K562 (cell line): Measurements from ENCODE around the gene PTPRC. TPM values are rescaled to one million over a fixed set of nuclear protein-coding genes. Genes with fewer than 3 reads are reported as not detected.

Experiments used
- CBX5 ChIP-seq: IDR thresholded peaks from 2 replicates; pipeline ENCODE4 v1.6.1; 2014; ENCODE audit warnings: low read depth, borderline replicate concordance
- HNRNPH1 ChIP-seq: fragments of 200-400 bp; formaldehyde crosslinking; optimal IDR thresholded peaks from 2 replicates; pipeline ENCODE3; 2017; ENCODE audit warnings: low read depth, mild to moderate bottlenecking, low read length, moderate library complexity
- KHSRP ChIP-seq: fragments of 450-650 bp; IDR thresholded peaks from 2 replicates; pipeline ENCODE4 v1.6.1; 2017
- NCOA4 ChIP-seq: fragments of 450-650 bp; IDR thresholded peaks from 2 replicates; pipeline ENCODE4 v1.6.1; 2018; ENCODE audit warnings: mild to moderate bottlenecking; ENCODE audit not compliant: partially characterized antibody
- NFYB ChIP-seq: IDR thresholded peaks from 2 replicates; pipeline ENCODE4 v1.6.1; 2011; ENCODE audit warnings: mild to moderate bottlenecking, moderate library complexity; ENCODE audit not compliant: insufficient read length; ENCODE audit errors: extremely low read depth
- STAT5A ChIP-seq: IDR thresholded peaks from 2 replicates; pipeline ENCODE4 v1.6.1; 2012; ENCODE audit warnings: low read length, inconsistent platforms, borderline replicate concordance
- ZKSCAN1 ChIP-seq: fragments of 150-350 bp; IDR thresholded peaks from 2 replicates; pipeline ENCODE4 v1.6.1; 2016; ENCODE audit warnings: low read depth, low read length
- ZNF146 ChIP-seq: IDR thresholded peaks from one replicate; pipeline ENCODE4 v1.6.1; 2018; ENCODE audit warnings: missing compliant biosample characterization; ENCODE audit not compliant: unreplicated experiment
- ZNF445 ChIP-seq: fragments of 250-450 bp; sonication (Bioruptor Pico); IDR thresholded peaks from 2 replicates; pipeline ENCODE4 v1.4.0; 2020; ENCODE audit warnings: low read depth, mild to moderate bottlenecking, moderate library complexity
- ZNF699 ChIP-seq: fragments of 250-450 bp; sonication (Bioruptor Pico); IDR thresholded peaks from 2 replicates; pipeline ENCODE4 v1.8.0; 2021; ENCODE audit warnings: mild to moderate bottlenecking, moderate library complexity; ENCODE audit not compliant: insufficient replicate concordance
- ZNF76 ChIP-seq: fragments of 250-450 bp; sonication (Bioruptor Pico); IDR thresholded peaks from 2 replicates; pipeline ENCODE4 v1.4.0; 2020; ENCODE audit warnings: mild to moderate bottlenecking, moderate library complexity, borderline replicate concordance
- polyA plus RNA-seq, 8 experiments: library from polyadenylated mRNA; depleted of rRNA in 4 of 8; stranded (reverse) in 5 of 8; unstranded in 3 of 8; fragments of >200 nt; fragmentation: Nextera tagmentation in 2 of 8; fragmentation: Illumina TruSeq in 1 of 8; extraction: Ambion mirVana in 2 of 8; extraction: Trizol in 1 of 8; gene quantifications; 2 replicates each; pipeline versions ENCODE4 v1.2.1 to v1.2.3, GENCODE V29; 2011 to 2014; ENCODE audit warnings: inconsistent platforms in 1 of 8, missing spikeins in 1 of 8
- total RNA-seq, 7 experiments: library from RNA; depleted of rRNA in 6 of 7; stranded (reverse); fragments of >200 nt in 6 of 7; fragmentation: Illumina TruSeq in 2 of 7; extraction: Trizol in 2 of 7; gene quantifications; 2 replicates each; pipeline versions ENCODE4 v1.2.1 to v1.2.3, GENCODE V29; 2011 to 2021; ENCODE audit warnings: low replicate concordance in 1 of 7
- TF ChIP-seq, protein P1 (sequence below): sonication (generic); formaldehyde crosslinking; IDR thresholded peaks from 2 replicates; pipeline ENCODE4 v1.8.0; 2022; ENCODE audit warnings: missing genetic modification reagents, mild to moderate bottlenecking, borderline replicate concordance
- TF ChIP-seq, protein P2 (sequence below), 2 experiments: fragments of 450-650 bp in 1 of 2; sonication (generic) in 1 of 2; formaldehyde crosslinking in 1 of 2; IDR thresholded peaks; 2 replicates each; pipeline versions ENCODE4 v1.7.1 to v1.9.0; 2016 to 2022; ENCODE audit warnings: inconsistent platforms in 1 of 2, mild to moderate bottlenecking in 1 of 2, missing genetic modification reagents in 1 of 2
- TF ChIP-seq, protein P3 (sequence below): fragments of 450-650 bp; formaldehyde crosslinking; conservative IDR thresholded peaks from 2 replicates; pipeline ENCODE4 v1.4.0; 2022; ENCODE audit warnings: mild to moderate bottlenecking, missing genetic modification characterization
- TF ChIP-seq, protein P4 (sequence below): sonication (generic); formaldehyde crosslinking; IDR thresholded peaks from 2 replicates; pipeline ENCODE4 v1.8.0; 2022; ENCODE audit warnings: mild to moderate bottlenecking, missing genetic modification reagents, borderline replicate concordance

The PTPRC gene
- total and polyA plus RNA-seq, 9 of the 15 experiments (the other 6 are each of a cell fraction or from before 2014, with no cell fraction given) = 7.1 to 107 (median 62.9) TPM

DNA sequence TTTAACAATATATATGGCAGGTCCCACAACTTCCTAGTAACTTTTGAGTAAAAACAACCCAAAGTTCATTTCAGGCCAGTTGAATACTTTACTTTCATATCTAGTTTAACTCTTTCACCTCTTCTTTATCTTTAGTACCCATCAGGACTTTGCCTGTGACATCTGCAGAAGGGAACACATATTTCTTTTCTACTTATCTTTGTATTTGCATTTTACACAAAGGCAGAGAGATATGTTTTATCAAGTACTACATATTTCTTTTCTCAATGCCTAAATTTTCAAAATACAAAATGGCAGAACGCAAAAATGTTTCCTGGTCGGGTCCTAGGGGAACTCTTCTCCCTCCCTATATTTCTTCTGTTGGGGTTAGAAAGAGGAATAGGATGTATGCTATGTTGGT lies 6.8 kb upstream of the PTPRC start (continued):
- TF ChIP-seq, protein P1, sequence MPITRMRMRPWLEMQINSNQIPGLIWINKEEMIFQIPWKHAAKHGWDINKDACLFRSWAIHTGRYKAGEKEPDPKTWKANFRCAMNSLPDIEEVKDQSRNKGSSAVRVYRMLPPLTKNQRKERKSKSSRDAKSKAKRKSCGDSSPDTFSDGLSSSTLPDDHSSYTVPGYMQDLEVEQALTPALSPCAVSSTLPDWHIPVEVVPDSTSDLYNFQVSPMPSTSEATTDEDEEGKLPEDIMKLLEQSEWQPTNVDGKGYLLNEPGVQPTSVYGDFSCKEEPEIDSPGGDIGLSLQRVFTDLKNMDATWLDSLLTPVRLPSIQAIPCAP = no peak
- TF ChIP-seq, protein P2, sequence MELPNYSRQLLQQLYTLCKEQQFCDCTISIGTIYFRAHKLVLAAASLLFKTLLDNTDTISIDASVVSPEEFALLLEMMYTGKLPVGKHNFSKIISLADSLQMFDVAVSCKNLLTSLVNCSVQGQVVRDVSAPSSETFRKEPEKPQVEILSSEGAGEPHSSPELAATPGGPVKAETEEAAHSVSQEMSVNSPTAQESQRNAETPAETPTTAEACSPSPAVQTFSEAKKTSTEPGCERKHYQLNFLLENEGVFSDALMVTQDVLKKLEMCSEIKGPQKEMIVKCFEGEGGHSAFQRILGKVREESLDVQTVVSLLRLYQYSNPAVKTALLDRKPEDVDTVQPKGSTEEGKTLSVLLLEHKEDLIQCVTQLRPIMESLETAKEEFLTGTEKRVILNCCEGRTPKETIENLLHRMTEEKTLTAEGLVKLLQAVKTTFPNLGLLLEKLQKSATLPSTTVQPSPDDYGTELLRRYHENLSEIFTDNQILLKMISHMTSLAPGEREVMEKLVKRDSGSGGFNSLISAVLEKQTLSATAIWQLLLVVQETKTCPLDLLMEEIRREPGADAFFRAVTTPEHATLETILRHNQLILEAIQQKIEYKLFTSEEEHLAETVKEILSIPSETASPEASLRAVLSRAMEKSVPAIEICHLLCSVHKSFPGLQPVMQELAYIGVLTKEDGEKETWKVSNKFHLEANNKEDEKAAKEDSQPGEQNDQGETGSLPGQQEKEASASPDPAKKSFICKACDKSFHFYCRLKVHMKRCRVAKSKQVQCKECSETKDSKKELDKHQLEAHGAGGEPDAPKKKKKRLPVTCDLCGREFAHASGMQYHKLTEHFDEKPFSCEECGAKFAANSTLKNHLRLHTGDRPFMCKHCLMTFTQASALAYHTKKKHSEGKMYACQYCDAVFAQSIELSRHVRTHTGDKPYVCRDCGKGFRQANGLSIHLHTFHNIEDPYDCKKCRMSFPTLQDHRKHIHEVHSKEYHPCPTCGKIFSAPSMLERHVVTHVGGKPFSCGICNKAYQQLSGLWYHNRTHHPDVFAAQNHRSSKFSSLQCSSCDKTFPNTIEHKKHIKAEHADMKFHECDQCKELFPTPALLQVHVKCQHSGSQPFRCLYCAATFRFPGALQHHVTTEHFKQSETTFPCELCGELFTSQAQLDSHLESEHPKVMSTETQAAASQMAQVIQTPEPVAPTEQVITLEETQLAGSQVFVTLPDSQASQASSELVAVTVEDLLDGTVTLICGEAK (IDR thresholded peaks at IDR 0.05) = no peak
- TF ChIP-seq, protein P2 (CRISPR knock-in tag; IDR thresholded peaks at IDR 0.05) = no peak
- TF ChIP-seq HNRNPH1 (no peak), KHSRP (no peak), ZNF146 (no peak), ZNF445 (CRISPR knock-in tag) (no peak), NCOA4 (no peak), STAT5A (no peak; the same call in 1 of the 2 replicates), ZKSCAN1 (no peak), ZNF76 (CRISPR knock-in tag) (no peak), NFYB (no peak), ZNF699 (no peak), CBX5 (no peak)
- TF ChIP-seq, protein P3, sequence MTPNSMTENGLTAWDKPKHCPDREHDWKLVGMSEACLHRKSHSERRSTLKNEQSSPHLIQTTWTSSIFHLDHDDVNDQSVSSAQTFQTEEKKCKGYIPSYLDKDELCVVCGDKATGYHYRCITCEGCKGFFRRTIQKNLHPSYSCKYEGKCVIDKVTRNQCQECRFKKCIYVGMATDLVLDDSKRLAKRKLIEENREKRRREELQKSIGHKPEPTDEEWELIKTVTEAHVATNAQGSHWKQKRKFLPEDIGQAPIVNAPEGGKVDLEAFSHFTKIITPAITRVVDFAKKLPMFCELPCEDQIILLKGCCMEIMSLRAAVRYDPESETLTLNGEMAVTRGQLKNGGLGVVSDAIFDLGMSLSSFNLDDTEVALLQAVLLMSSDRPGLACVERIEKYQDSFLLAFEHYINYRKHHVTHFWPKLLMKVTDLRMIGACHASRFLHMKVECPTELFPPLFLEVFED = no peak
- TF ChIP-seq, protein P4, sequence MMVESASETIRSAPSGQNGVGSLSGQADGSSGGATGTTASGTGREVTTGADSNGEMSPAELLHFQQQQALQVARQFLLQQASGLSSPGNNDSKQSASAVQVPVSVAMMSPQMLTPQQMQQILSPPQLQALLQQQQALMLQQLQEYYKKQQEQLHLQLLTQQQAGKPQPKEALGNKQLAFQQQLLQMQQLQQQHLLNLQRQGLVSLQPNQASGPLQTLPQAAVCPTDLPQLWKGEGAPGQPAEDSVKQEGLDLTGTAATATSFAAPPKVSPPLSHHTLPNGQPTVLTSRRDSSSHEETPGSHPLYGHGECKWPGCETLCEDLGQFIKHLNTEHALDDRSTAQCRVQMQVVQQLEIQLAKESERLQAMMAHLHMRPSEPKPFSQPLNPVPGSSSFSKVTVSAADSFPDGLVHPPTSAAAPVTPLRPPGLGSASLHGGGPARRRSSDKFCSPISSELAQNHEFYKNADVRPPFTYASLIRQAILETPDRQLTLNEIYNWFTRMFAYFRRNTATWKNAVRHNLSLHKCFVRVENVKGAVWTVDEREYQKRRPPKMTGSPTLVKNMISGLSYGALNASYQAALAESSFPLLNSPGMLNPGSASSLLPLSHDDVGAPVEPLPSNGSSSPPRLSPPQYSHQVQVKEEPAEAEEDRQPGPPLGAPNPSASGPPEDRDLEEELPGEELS = no peak
